Measurements from ENCODE around the gene ZNF771. TPM values are rescaled to one million over a fixed set of nuclear protein-coding genes. Genes with fewer than 3 reads are reported as not detected.
"Not testable (repeated sequence)": the region's sequence is repeated elsewhere in the genome, so short reads cannot be mapped to it uniquely, and the experiment has no call there.

Gene ZNF771
- total RNA-seq, 1 experiment from 2014 or later: 8.1 TPM

DNA sequence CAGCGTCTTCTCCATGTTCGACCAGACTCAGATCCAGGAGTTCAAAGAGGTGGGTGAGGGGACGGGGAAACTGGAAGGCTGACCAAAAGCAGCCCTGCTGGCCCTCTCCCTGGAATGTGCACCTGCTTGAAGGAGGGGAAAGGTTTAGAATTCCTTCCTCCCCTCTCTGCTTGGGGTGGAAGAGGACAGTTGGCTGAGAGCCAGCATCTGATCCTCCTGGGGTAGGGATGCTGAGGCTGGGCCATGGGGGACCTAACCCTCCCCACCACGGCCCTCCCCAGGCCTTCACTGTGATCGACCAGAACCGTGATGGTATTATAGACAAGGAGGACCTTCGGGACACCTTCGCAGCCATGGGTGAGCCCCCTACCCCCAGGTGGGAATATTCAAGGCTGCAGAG is 31.5 kb upstream of the ZNF771 start:
- DNase-seq (ENCODE audit: low read depth): no peak

DNA sequence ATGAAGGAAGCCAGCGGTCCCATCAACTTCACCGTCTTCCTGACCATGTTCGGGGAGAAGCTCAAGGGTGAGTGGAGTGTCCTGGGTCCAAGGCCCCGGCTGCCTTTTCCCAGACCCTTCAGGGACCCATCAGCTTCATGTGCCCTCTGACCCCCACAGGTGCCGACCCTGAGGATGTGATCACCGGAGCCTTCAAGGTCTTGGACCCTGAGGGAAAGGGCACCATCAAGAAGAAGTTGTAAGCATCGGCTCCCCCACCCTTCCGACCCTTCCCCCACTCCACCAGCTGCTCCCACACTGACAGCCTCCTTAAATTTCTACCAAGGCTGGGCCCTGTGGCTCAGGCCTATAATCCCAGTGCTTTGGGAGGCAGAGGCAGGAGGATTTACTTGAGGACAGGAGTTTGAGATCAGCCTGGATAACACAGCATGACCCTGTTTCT is 30.9 kb upstream of the ZNF771 start:
- DNase-seq (ENCODE audit: low read depth): no peak

DNA sequence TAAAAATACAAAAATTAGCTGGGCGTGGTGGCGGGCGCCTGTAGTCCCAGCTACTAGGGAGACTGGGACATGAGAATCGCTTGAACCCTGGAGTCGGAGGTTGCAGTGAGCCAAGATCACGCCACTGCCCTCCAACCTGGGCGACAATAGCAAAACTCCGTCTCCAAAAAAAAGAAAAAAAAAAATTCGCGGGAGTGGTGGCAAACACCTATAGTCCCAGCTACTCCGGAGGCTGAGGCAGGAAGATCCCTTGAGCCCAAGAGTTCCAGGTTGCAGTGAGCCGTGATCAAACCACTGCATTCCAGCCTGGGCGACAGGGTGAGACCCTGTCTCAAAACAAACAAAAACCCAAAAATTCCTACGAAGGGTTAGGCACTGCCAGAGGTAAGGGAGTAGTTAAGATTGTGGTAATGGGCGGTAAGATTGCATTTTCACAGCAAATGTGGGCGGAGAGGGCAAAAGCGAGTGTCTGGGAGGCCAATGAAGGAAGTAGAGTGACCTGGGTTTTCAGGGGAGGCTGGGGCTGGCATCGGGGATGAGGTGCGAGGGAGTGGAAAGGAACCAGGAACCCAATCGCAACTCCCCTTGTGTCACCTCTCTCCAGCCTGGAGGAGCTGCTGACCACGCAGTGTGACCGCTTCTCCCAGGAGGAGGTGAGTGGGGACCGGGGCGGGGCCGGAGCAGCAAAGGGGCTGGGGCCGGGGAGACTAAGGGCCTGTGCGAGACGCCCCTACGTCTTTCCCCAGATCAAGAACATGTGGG is 30.2 kb upstream of the ZNF771 start:
- no peak for DNase-seq (ENCODE audit: low read depth)

DNA sequence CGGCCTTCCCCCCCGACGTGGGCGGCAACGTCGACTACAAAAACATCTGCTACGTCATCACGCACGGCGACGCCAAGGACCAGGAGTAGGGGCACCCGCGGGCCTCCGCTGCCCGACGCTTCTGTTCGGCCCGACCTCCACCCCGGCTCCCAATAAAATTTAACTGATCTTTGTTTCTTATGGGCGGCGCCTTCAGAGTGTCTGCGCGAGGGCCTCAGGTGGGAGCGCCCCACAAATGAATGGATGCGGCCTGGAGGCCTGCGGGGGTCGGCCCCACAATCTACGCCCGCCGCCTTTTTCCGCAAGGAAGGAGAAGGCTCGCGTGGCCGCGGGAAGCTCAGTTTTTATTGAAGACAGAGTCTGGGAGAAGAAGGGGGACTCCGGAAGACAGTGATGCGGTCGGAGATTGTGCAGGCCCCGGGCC is 29.6 kb upstream of the ZNF771 start:
- peak; percentile 85 for DNase-seq (ENCODE audit: low read depth)

DNA sequence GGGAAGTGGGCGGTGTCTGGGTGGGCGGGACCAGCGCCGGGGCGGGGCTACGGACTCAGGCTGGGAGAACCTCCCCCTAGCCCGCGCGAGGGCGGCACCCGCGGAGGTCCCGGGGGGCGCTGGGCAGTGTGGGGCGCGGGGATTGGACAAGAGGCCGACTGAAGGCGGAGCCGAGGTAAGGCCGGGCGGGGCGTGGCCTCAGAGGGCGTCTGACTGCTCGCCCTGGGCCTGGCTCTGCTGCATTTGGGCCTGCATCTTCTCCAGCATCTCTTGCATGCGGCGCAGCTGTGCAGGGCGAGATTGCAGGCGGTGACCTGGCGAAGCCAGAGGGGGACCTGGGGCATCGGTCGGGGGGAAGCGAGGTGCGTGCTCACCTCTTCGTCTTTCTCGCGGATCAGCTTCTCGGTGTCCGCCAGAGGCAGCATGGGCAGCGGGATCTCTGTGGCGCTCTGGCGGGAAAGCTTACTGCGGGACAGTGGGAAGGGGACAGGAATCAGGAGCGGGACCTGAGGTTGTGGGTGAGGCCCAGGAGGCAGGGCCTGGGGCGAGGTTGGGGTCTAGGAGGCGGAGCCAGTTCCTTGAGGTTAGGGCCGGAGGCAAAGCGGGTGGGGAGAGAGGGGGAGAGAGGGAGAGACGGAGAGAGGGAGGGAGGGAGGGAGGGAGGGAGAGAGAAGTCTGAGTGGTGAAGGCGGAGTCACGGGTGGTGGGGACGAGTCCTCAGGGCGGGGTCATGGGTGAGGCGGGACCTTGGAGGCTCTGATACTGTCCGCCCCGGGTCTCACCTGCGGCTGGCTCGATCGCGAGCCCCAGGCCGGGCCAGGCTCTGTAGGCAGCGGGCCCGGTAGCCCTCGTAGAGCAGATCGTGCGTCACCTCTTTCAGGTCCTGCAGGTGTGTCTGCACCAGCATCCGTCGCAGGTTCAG is 28.9 kb upstream of the ZNF771 start:
- peak; percentile 95 for DNase-seq (ENCODE audit: low read depth)

DNA sequence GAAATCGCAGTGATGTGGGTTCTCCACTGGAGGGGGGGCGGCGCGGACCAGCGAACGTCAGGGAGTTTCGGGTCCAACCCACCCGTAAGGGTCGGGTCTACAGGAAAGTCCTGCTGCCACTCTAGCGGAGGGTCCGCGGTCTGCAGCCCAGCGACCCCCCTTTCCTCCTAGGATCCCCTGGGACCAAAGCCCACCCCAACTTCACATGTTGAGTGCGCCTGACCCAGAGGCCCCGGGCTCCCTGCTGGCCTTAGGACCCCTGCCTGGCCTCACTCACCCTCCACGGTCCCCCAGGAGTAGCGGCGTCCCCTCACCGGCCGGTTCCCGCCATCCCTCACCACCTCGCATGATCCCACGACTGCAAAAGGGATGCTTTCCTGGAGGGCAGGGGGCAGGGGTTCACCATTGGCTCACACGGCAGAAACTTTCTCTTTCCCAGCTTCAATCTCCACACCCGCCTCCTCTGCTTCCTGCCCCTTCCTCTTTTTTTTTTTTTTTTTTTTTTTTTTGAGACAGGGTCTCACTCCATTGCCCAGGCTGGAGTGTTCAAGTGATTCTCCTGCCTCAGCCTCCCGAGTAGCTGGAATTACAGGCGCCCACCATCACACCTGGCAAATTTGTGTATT is 28.1 kb upstream of the ZNF771 start:
- no peak for DNase-seq (ENCODE audit: low read depth)

DNA sequence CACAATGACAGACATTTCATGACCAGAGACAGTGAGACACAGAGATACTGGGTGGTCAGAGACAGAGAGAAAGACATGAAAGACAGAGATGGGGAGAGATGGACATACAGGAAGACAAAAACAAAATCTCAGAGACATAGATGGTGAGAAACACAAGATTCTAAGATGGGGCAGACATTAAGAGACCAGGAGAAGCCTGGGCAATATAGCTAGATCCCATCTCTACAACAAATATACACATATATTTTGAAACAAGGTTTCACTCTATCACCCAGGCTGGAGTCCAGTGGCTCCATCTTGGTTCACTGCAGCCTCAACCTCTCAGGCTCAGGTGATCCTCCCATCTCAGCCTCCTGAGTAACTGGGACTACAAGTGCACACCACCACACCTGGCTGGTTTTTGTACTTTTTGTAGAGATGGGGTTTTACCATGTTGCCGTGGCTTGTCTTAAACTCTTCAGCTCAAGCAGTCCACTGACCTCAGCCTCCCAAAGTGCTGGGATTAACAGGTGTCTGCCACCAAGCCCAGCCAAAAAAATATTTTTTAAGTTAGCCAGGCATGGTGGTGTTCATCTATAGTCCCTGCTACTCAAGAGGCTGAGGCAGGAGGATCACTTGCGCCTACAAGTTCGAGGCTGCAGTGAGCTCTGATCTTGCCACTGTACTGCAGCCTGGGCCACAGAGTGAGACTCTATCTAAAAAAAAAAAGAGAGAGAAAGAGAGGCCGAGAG is 27.2 kb upstream of the ZNF771 start:
- no peak for DNase-seq (ENCODE audit: low read depth)

DNA sequence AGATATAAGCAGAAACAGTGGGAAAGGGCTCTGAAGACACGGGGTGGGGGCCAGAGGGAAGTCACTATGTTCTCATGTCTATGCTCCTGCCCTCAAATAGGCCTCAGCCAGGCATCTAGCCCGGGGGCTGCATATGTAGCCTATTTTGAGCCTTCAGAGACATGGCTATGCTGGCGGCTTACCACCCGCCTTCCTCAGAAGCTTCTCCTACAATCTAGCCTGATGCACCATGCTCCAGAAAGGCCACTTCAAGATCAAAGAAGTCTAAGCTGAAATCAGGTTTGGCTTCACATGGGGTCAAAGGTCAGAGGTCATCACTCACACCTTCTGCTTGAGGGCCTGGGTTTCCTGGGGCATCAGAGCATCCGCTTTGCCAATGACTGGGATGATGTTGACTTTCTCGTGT is 26.6 kb upstream of the ZNF771 start:
- no peak for DNase-seq (ENCODE audit: low read depth)

DNA sequence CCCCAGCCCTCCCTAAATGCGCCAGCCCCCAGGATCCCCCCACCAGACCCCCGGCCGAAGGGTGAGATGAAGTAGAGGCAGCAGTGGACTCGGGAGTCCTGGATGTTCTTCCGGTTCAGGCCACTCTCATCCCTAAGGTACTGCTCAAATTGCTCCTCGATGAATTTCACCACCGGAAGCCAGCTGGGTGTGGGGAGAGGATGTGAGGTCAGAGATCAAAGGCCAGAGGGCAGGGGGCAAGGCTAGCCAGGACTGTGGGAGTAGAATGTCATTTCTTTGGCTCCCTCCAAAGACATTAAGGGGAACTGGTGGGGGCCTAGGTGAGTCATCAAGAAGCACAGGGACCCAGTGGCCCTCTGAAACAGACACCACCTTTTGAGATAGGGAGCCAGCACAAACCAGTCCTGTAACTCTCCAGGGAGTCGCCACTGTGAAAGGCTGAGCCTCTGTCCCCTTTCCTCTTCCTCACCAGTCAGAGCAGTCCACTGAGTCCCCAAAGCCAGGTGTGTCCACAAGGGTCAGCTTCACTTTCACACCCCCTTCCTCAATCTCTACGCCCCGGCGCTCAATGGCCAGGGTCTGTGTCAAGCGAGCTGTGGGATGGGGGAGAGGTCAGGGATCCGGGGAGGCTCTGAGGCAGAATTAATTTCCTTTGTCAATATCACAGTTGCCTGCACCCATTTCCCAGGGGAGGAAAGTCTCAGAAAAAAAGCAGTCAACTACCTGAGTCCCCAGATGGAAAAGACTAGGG is 25.9 kb upstream of the ZNF771 start:
- DNase-seq (ENCODE audit: low read depth): no peak

DNA sequence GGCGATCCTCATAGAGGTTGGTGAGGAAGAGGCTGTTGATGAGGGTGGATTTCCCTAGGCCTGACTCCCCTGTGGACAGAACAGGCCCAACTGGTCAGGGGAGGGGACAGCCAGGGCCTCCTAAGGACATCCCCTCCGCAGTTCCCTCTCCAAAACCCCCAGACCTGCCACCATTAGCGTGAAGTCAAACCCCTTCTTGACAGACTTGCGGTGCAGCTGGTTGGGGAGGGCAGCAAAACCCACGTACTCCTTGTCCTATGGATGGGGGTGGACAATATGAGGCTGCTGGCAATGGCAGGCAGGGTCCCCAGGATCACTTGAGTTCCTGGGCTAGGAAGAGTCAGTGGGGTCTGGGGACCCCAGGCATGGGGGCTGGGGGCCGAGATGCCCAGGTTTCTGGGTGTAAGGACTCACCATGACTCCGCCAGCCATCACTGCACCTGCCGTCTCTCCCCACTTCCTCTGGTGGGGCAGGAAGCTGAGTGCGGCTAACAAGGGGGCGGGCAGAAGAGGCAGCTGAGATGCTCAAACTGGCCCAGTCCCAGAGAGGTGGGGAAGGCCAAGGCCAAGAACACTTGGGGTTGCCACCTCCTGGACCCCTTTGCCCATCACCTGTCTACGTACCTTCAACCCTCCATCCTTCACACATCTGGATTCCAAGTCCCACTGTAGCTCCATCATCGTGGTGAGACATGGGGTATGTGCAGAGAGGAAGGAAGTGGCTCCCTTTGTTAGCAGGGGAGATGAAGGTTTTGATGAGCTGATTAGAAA is 25.1 kb upstream of the ZNF771 start, which contains the start of gene SEPTIN1:
SEPTIN1 (minus strand) TSS at position 451 of the 771 bp plus-strand sequence; CDS start at position 432, 19 bp downstream.
- no peak for DNase-seq (ENCODE audit: low read depth)

DNA sequence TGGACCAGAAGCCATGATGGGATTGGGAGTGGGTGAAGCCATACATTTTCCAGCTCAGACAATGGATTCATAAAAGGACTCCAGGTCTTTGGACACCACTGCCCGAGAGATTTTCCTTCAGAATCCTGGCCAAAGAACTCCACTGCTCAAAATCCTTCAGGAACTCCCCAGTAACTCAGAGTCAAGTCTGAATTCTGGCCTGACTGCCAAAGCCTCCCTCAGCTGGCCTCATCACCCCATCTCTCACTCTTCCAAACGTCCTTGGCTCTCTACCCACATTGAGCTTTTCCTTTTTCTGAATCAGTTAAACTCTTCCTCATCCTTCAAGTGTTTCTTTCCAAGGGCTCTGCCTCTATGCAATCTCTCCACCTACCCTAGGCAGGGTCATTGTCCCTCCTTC is 23.9 kb upstream of the ZNF771 start:
- no peak for DNase-seq (ENCODE audit: low read depth)

DNA sequence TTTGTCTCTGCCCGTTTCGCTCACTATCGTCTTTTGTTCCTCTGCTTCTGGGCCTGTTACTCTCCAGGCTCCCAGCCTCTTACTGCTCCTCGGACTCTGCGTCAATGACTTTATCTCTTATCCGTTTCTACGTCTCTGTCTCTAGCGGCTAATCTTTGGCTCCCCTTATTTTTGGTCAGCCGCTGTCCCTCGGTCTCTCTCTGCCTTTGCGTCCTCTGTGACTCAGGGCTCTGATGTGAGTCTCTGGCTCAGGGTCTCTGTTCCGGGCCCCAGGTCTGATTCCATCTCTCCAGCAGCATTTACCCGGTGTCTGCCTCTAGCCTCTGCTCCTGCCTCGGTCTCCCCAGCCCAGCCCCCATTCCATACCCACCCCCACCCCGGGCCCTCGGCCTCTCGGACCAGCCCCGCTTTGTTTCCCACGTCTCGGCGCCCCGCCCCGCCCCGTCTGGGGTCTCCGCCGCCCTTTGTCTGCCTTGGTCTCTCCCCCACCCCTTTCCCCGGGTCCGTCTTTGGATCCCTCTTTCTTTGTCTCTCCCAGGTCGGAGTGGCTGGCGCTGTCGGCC is 12.7 kb upstream of the ZNF771 start:
- DNase-seq (ENCODE audit: low read depth): no peak

DNA sequence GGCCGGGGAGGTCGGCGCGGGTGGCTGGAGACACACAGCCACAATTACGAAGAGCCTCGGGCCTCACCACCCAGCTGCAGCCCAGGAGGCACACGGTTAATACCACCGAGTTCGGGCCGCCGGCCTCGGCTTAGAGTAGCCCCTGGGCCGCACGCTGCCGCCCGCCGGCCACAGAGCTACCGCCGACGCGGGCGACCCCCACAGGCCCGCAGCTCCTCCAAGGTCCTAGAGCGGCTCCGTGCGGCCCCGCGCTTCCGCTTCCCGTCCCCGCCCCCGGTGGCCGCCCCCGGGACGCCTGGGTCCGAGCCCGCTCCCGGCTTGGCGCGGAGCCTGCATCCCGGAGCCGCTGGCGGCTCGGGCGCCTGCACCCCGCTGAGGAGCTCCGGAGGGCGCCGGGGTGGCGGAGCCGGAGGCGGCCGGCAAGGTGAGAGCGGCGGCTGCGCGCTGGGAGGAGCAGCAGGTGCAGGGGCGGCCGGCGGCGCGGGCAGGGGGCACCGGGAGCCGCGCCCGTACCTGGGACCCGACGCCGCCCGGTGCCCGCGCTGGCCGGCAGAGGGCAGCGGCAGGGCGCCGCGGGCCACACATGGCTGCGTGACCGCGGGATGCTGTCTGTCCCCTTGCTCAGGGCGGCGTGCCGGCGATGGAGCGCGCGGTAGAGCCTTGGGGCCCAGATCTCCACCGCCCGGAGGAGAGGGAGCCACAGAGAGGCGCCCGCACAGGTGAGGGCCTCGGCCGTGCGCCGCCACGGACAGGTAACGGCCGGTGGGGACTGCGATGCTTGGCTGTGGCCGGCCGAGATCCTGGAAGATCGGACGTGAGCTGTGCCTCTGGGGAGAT is 12.0 kb upstream of the ZNF771 start, which contains the start of gene ZNF48:
ZNF48 (plus strand) TSS at position 266 of the 837 bp plus-strand sequence; CDS start at position 641, 375 bp downstream.
- DNase-seq (ENCODE audit: low read depth): peak; percentile 80

DNA sequence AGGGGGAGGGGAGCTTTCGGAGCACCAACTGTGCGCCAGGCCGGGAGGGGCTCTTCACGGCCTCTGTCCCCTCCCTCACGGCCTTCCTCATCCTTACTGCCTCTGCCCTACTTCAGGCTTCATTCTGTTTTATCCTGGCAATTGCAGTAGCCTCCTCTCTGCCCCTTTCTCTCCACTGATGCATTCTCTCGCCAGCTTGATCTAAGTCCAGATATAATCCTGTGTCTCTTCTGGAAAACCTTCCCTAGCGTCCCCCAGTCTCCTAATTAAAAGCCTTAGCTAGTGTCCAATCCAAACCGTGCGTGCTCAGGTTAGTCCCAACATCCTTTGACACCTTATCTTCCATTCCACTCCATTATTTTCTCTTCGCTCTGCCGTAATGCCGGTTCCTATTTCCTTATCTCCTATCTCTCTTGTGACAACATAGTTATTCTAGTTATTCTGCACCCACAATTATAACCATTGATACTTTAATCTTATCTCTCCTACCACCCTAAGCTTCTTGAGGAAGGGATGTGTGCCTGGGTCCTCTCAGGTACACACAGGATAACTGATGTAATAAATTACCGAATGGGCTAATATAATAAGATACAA is 11.3 kb upstream of the ZNF771 start:
- peak; percentile 26 for DNase-seq (ENCODE audit: low read depth)

DNA sequence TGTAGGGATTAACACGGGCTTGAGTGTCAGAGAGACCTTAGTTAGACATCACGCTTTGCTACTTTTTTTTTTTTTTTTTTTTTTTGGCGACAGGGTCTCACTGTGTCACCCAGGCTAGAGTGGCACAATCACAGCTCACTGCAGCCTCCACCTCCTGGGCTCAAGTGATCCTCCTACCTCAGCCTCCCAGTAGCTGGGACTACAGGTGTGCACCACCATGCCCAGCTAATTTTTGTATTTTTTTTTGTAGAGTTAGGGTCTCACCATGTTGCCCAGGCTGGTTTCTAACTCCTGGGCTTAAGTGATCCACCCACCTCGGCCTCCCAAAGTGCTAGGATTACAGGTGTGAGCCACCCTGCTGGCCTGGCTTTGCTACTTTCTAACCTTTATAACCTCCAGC is 10.8 kb upstream of the ZNF771 start:
- DNase-seq (ENCODE audit: low read depth): not testable (repeated sequence)

DNA sequence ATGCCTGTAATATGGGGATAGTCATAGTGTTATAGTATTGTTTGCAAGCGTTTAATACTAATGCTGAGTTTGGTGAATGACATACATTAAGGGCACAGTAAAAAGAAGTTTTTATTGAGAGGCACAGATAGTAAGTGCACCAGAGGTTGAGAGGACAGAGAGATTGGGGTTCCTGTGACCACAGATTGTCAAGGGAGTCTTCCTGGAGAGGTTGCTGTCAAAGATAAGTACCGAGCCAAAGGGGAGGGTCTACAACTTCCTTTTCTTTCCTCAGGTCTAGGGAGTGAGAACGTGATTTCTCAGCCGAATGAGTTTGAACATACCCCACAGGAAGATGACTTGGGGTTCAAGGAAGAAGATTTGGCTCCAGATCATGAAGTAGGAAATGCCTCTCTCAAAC is 10.3 kb upstream of the ZNF771 start:
- DNase-seq (ENCODE audit: low read depth): no peak

DNA sequence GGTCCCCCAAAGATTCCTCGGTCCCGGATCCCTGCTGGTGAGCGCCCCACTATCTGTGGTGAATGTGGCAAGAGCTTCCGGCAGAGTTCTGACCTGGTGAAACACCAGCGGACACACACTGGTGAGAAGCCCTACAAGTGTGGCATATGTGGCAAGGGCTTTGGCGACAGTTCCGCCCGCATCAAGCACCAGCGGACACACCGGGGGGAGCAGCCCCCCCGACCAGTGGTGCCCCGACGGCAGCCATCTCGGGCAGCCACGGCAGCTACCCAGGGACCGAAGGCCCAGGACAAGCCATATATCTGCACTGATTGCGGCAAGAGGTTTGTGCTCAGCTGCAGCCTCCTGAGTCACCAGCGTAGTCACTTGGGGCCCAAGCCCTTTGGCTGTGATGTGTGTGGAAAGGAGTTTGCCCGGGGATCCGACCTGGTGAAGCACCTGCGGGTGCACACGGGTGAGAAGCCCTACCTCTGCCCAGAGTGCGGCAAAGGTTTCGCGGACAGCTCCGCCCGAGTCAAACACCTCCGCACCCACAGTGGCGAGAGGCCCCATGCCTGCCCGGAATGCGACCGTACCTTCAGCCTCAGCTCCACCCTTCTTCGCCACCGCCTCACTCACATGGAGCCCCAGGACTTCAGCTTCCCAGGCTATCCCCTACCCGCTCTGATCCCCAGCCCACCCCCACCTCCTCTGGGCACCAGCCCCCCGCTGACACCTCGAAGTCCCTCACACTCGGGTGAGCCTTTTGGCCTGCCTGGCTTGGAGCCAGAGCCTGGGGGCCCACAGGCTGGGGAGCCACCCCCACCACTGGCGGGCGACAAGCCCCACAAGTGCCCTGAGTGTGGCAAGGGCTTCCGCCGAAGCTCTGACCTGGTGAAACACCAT is 9.4 kb upstream of the ZNF771 start:
- no peak for DNase-seq (ENCODE audit: low read depth)

Measured in RPMI7951 (cell line).